HEK293T (cell line): ENCODE measurements around the gene SYNGAP1.

Experiments used
- BHLHE40 ChIP-seq: fragments of 450-650 bp; IDR thresholded peaks from 2 replicates; pipeline ENCODE4 v1.6.1; 2016; ENCODE audit warnings: mild to moderate bottlenecking, moderate library complexity, borderline replicate concordance
- ELF4 ChIP-seq: fragments of 450-650 bp; IDR thresholded peaks from 2 replicates; pipeline ENCODE4 v1.6.1; 2017; ENCODE audit warnings: antibody characterized with exemption
- FOXK2 ChIP-seq: fragments of 450-650 bp; IDR thresholded peaks from 2 replicates; pipeline ENCODE4 v1.6.1; 2016; ENCODE audit warnings: mild to moderate bottlenecking
- FOXM1 ChIP-seq: fragments of 450-650 bp; IDR thresholded peaks from 2 replicates; pipeline ENCODE4 v1.6.1; 2017; ENCODE audit warnings: mild to moderate bottlenecking, borderline replicate concordance
- HDGF ChIP-seq: fragments of 450-650 bp; IDR thresholded peaks from 2 replicates; pipeline ENCODE4 v1.6.1; 2017; ENCODE audit warnings: antibody characterized with exemption, borderline replicate concordance
- L3MBTL2 ChIP-seq: fragments of 450-650 bp; conservative IDR thresholded peaks from 2 replicates; pipeline ENCODE4 v1.6.1; 2016; ENCODE audit warnings: mild to moderate bottlenecking
- SP1 ChIP-seq: fragments of 450-650 bp; IDR thresholded peaks from 2 replicates; pipeline ENCODE4 v1.6.1; 2017
- SUZ12 ChIP-seq: fragments of 450-650 bp; IDR thresholded peaks from 2 replicates; pipeline ENCODE4 v1.6.1; 2016; ENCODE audit warnings: mild to moderate bottlenecking
- TARDBP ChIP-seq: fragments of 450-650 bp; IDR thresholded peaks from 2 replicates; pipeline ENCODE4 v1.6.1; 2016

DNA sequence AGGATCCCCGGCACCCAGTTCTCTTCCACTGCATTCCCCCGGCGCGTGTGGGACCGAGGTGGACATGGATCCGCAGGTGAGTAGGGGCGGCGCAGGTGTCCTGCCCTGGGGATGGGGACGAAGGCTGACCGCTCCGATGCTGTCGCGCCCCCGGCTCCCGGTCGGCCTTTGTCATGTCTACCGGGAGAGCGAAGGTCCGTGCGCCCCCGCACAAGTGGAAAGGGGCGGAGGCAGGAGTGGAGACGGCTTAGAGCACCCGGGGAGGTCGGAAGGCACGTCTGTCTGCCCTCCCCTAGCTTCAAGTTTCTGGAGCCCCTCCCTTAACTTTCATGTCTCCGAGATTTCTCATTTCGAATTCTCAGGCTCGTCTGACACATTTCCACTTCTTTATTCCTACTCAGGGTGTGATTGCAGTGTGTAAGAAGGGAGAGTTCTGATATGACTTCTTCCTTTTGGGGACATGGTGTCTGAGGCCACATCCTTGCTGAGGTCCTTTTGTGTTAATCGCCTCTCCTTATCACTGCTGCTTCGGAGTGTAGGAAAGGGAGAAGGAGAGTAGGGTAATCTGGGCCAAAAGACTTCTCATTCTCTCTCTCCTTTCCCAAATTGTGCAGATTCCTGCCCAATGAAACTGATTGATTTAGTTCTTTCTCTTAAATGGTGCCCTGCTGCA, 27.8 kb upstream of the SYNGAP1 start:
- TF ChIP-seq HDGF (no peak), FOXK2 (no peak), BHLHE40 (no peak), TARDBP (no peak), SUZ12 (no peak), ELF4 (no peak), SP1 (no peak), FOXM1 (no peak), L3MBTL2 (no peak)
